HG02678 (cell line): ENCODE data around the gene ZBTB7C.
"Not testable (repeated sequence)": the region's sequence is repeated elsewhere in the genome, so short reads cannot be mapped to it uniquely, and the experiment has no call there.

ENCODE experiments used
- ATAC-seq: cut with Tn5 transposase; IDR thresholded peaks from one replicate; pipeline ENCODE4 v1.9.1; 2021; ENCODE audit warnings: mild to moderate bottlenecking, moderate library complexity; ENCODE audit not compliant: unreplicated experiment

The ZBTB7C gene

GRCh38 chr18:48408727-48409590 is at the start of gene ZBTB7C:
Gene ZBTB7C (minus strand): TSS chr18:48409383.
- no peak for ATAC-seq

- no peak for ATAC-seq
Measured at GRCh38 chr18:48456838-48457237, 47.7 kb upstream of the ZBTB7C start.

- ATAC-seq = no peak
Measured at GRCh38 chr18:48455555-48456478, 46.6 kb upstream of the ZBTB7C start.

- ATAC-seq = no peak
Measured at GRCh38 chr18:48454261-48454757, 45.1 kb upstream of the ZBTB7C start.

GRCh38 chr18:48453330-48454066 is 44.3 kb upstream of the ZBTB7C start:
- ATAC-seq = no peak

GRCh38 chr18:48452861-48453323 is 43.7 kb upstream of the ZBTB7C start:
- ATAC-seq = no peak

- no peak for ATAC-seq
Measured at GRCh38 chr18:48450685-48451084, 41.5 kb upstream of the ZBTB7C start.

GRCh38 chr18:48446582-48447225 is 37.5 kb upstream of the ZBTB7C start:
- ATAC-seq = no peak

GRCh38 chr18:48445540-48445939 is 36.4 kb upstream of the ZBTB7C start:
- ATAC-seq = peak; percentile 74

- ATAC-seq = no peak
Measured at GRCh38 chr18:48442761-48443160, 33.6 kb upstream of the ZBTB7C start.

GRCh38 chr18:48441405-48441881 is 32.3 kb upstream of the ZBTB7C start:
- no peak for ATAC-seq

- ATAC-seq = no peak
Measured at GRCh38 chr18:48440924-48441323, 31.7 kb upstream of the ZBTB7C start.

GRCh38 chr18:48436907-48437306 is 27.7 kb upstream of the ZBTB7C start:
- ATAC-seq = no peak

GRCh38 chr18:48434382-48434781 is 25.2 kb upstream of the ZBTB7C start:
- ATAC-seq = not testable (repeated sequence)

GRCh38 chr18:48433541-48433940 is 24.4 kb upstream of the ZBTB7C start:
- ATAC-seq = no peak

GRCh38 chr18:48430150-48430549 is 21.0 kb upstream of the ZBTB7C start:
- no peak for ATAC-seq

GRCh38 chr18:48428475-48429177 is 19.4 kb upstream of the ZBTB7C start:
- ATAC-seq = no peak

GRCh38 chr18:48422947-48423378 is 13.8 kb upstream of the ZBTB7C start:
- no peak for ATAC-seq

- ATAC-seq = no peak
Measured at GRCh38 chr18:48419277-48420022, 10.3 kb upstream of the ZBTB7C start.
